AG04449 (cell line): ENCODE results near the gene SRSF7.
"Not testable (repeated sequence)": the region's sequence is repeated elsewhere in the genome, so short reads cannot be mapped to it uniquely, and the experiment has no call there.

Experiments used
- CTCF ChIA-PET: fragments of 350-600 bp; formaldehyde crosslinking; extraction: SDS; loops from one replicate; lab custom pipeline; 2021; ENCODE audit warnings: antibody characterized with exemption; lab: Yijun Ruan, JAX
- POLR2A ChIA-PET: fragments of 400-600, 350-600 bp; formaldehyde crosslinking; extraction: SDS; loops from one replicate; lab custom pipeline; 2020; ENCODE audit warnings: antibody characterized with exemption, inconsistent platforms; lab: Yijun Ruan, JAX
- DNase-seq: peaks from one replicate; pipeline ENCODE4 v3.0.0-alpha.2; 2010; ENCODE audit warnings: low read depth, low spot score
- H3K4me3 ChIP-seq: 2 replicates; pipeline ENCODE4 v1.5.1; 2011; ENCODE audit warnings: low read depth, mild to moderate bottlenecking, control low read depth, low read length
- CTCF ChIP-seq: IDR thresholded peaks from one replicate; pipeline ENCODE4 v1.5.1; 2011; ENCODE audit warnings: mild to moderate bottlenecking, moderate library complexity, low read length, control low read depth, inconsistent platforms; ENCODE audit not compliant: insufficient read depth; ENCODE audit errors: missing control alignments

Gene SRSF7

GRCh38 chr2:38792751-38793150 is 41.6 kb upstream of the SRSF7 start:
- ChIA-PET CTCF (no interaction called here), POLR2A (interaction anchor here (1.3 kb wide), 1 partner anchor 41 kb away, joined by 3 read pairs; the partner anchor contains the start of gene SRSF7)
- H3K4me3 ChIP-seq = no peak overlapping the region
- no peak for DNase-seq
- TF ChIP-seq CTCF = no peak

GRCh38 chr2:38792321-38792720 is 41.2 kb upstream of the SRSF7 start:
- POLR2A ChIA-PET = interaction anchor here (1.3 kb wide), 1 partner anchor 41 kb away, joined by 3 read pairs; the partner anchor contains the start of gene SRSF7
- DNase-seq, CTCF ChIA-PET, H3K4me3 ChIP-seq: not testable (repeated sequence)

- TF ChIP-seq CTCF = no peak
- no peak for DNase-seq
- ChIA-PET CTCF (no interaction called here), POLR2A (no interaction called here)
- H3K4me3 ChIP-seq = no peak overlapping the region
These were observed 40.6 kb upstream of the SRSF7 start for GRCh38 chr2:38791744-38792143.

- DNase-seq = no peak
- POLR2A ChIA-PET = interaction anchor here (1.0 kb wide), 1 partner anchor 38 kb away, joined by 3 read pairs; the partner anchor contains the start of gene SRSF7
- CTCF ChIA-PET = no interaction called here
- no peak for TF ChIP-seq CTCF
- no peak overlapping the region for H3K4me3 ChIP-seq
These were observed 38.5 kb upstream of the SRSF7 start for GRCh38 chr2:38789691-38790090.

- no peak for DNase-seq
- TF ChIP-seq CTCF = no peak
- no peak overlapping the region for H3K4me3 ChIP-seq
- ChIA-PET POLR2A (no interaction called here), CTCF (no interaction called here)
These were observed 37.1 kb upstream of the SRSF7 start for GRCh38 chr2:38788306-38788705.

- no peak overlapping the region for H3K4me3 ChIP-seq
- no peak for TF ChIP-seq CTCF
- ChIA-PET CTCF (no interaction called here), POLR2A (interaction anchor here (0.7 kb wide), 1 partner anchor 9 kb away, joined by 5 read pairs; no protein-coding TSS in a partner anchor)
- DNase-seq = no peak
These were observed 32.4 kb upstream of the SRSF7 start for GRCh38 chr2:38783586-38783985.

- no peak for DNase-seq
- ChIA-PET POLR2A (interaction anchor here (2.7 kb wide), 1 partner anchor 27 kb away, joined by 13 read pairs; the partner anchor contains the start of gene SRSF7), CTCF (interaction anchor here (1.2 kb wide), 1 partner anchor 463 kb away, joined by 3 read pairs; no protein-coding TSS in a partner anchor)
- peak overlapping the region; percentile 71 for H3K4me3 ChIP-seq
- TF ChIP-seq CTCF = no peak
These were observed 27.5 kb upstream of the SRSF7 start for GRCh38 chr2:38778687-38779082.
